A549 treated with RU486 at 1 μM for 4 hours (cell line): ENCODE measurements around the gene P3H4. TPM values are rescaled to one million over a fixed set of nuclear protein-coding genes. Genes with fewer than 3 reads are reported as not detected.

Experiments
- total RNA-seq: library from RNA; stranded (reverse); fragments of 200-300 nt; extraction: Qiagen RNA extraction; gene quantifications from 5 replicates; pipeline ENCODE4 v1.2.3, GENCODE V29; 2022; ENCODE audit warnings: low read depth

The P3H4 gene
- total RNA-seq, result 30.4 to 39.9 TPM (median 34.4 TPM) in 5 replicates

GRCh38 chr17:41811549-41812380, at the start of gene P3H4:
Gene P3H4, minus strand, starts transcription at chr17:41811949. Its CDS starts 34 bp downstream, at chr17:41811915.

GRCh38 chr17:41837761-41838538, 26.2 kb upstream of the P3H4 start, which contains the start of gene KLHL10:
Gene KLHL10, plus strand, starts transcription at chr17:41837825. Its CDS starts 108 bp downstream, at chr17:41837933.

GRCh38 chr17:41835800-41836549, 24.2 kb upstream of the P3H4 start, which contains the start of gene NT5C3B:
Gene NT5C3B, minus strand, starts transcription at chr17:41836232. Its CDS starts 39 bp downstream, at chr17:41836193.

GRCh38 chr17:41812381-41813151, 817 bp upstream of the P3H4 start, which contains the start of gene FKBP10:
Gene FKBP10, plus strand, starts transcription at chr17:41813004. Its CDS starts 31 bp downstream, at chr17:41813035.

GRCh38 chr17:41786227-41787020, 25.3 kb downstream of the P3H4 start, which contains the start of gene JUP:
Gene JUP, minus strand, starts transcription at chr17:41786711. Its CDS starts 14,857 bp downstream, at chr17:41771854.

Other genes with a start within 250 kb of the P3H4 start
- not detected in 5 replicates for gene KRT9, start 239.9 kb downstream of the P3H4 start, total RNA-seq
- gene KRT14, start 225.1 kb downstream of the P3H4 start, total RNA-seq, result 0.09 TPM in 1 of 5 replicates, not detected in the others
- 0.27 to 1.1 TPM (median 0.66 TPM) in 5 replicates for gene KRT16, start 199.2 kb downstream of the P3H4 start, total RNA-seq
- gene KRT17, start 187.4 kb downstream of the P3H4 start, total RNA-seq, result 0.54 to 0.96 TPM (median 0.90 TPM) in 5 replicates
- gene EIF1, start 123.1 kb downstream of the P3H4 start, total RNA-seq, result 1,281 to 1,716 TPM (median 1,378 TPM) in 5 replicates
- gene GAST, start 99.6 kb downstream of the P3H4 start, total RNA-seq, result 0.57 TPM in 1 of 5 replicates, not detected in the others
- 0.69 to 2.9 TPM (median 1.5 TPM) in 5 replicates for gene HAP1, start 77.3 kb downstream of the P3H4 start, total RNA-seq
- gene JUP, start 25.2 kb downstream of the P3H4 start, total RNA-seq, result 81.9 to 128 TPM (median 113 TPM) in 5 replicates
- 85.9 to 115 TPM (median 109 TPM) in 5 replicates for gene FKBP10, start 1.1 kb upstream of the P3H4 start, total RNA-seq
- 103 to 118 TPM (median 114 TPM) in 5 replicates for gene NT5C3B, start 24.3 kb upstream of the P3H4 start, total RNA-seq
- 0.08 to 0.09 TPM (median 0.08 TPM) in 3 of 5 replicates, not detected in the others for gene KLHL10, start 25.9 kb upstream of the P3H4 start, total RNA-seq
- gene KLHL11, start 53.5 kb upstream of the P3H4 start, total RNA-seq, result 2.0 to 4.4 TPM (median 2.7 TPM) in 5 replicates
- gene ACLY, start 107.0 kb upstream of the P3H4 start, total RNA-seq, result 244 to 299 TPM (median 293 TPM) in 5 replicates
- gene ODAD4, start 118.7 kb upstream of the P3H4 start, total RNA-seq, result 1.2 to 1.7 TPM (median 1.6 TPM) in 5 replicates
- gene CNP, start 154.8 kb upstream of the P3H4 start, total RNA-seq, result 54.4 to 72.8 TPM (median 69.7 TPM) in 5 replicates
- 119 to 139 TPM (median 130 TPM) in 5 replicates for gene DNAJC7, start 205.5 kb upstream of the P3H4 start, total RNA-seq
- 43.8 to 50.6 TPM (median 46.6 TPM) in 5 replicates for gene NKIRAS2, start 208.1 kb upstream of the P3H4 start, total RNA-seq
- 0.59 to 0.90 TPM (median 0.74 TPM) in 5 replicates for gene C17orf113, start 238.7 kb upstream of the P3H4 start, total RNA-seq